ENCODE results near the gene ULK3.

The ULK3 gene

GRCh38 chr15:74869372-74869725 is 26.4 kb upstream of the ULK3 start:
- DNase-seq (ENCODE audit: low read depth in 1 of 2, low spot score in 1 of 2) = no peak

DNA sequence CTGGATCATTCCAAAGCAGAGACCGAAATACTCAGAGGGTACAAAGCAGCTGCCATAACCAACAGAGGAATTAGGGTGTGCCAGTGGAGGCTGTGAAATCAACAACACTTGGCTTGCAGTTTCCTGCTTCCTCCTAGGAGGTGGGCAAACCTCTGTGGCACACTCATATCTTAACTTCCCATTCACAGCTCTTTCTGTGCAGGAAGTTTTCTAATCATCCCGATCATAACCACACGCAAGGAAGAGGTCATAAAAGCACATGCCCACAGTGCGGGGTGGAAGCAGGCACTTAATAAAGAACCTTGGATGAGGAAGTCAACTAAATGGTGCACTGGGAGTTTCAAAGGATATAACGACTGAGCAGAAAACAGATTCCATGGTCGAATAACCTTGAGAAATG is 25.1 kb upstream of the ULK3 start:
- no peak for DNase-seq (ENCODE audit: low read depth in 1 of 2, low spot score in 1 of 2)

DNA sequence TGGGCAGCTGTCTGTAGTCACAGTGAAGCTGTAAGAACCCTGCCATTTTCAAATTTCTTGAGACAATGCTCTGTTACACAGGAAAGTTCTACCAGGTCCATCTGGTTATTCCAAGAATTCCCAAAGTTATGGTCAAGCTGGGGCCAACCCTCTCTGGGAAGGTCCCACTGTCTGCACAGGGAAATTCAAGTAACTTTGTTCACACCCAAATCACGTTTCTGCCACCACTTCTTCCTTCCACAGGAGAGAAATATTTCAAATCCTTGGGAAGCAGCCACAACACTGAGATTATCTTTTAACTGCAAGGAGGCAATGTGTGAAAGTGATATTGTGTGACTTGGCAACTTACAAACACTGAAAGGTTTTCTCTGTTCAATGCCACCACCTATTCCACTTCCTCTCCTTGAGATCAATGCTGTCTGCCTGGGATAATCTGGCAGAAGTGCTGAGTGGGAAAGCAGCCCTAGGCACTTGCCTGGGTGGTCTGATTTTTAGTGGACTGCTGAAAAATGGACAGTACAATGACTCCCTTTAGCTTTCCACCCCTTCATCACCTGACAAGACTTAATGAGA is 24.6 kb upstream of the ULK3 start:
- no peak for DNase-seq (ENCODE audit: low read depth in 1 of 2, low spot score in 1 of 2)

DNA sequence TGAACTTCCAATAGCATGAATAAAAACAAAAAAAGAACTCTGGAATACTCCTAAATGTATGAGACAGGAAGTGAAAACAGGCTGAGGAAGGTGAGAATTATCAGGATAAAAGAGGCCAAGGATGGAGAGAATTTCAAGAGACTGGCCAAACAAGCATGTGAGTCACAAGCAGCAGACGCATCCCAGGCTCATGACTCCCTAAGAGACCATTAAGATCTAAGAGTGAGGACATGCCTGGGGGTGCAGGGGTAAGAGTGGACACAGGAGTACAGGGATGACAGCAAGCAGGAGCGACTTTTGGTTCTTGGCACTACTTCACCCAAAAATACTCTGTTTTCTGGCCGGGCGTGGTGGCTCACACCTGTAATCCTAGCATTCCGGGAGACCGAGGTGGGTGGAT is 23.1 kb upstream of the ULK3 start:
- no peak for DNase-seq (ENCODE audit: low read depth in 1 of 2, low spot score in 1 of 2)

DNA sequence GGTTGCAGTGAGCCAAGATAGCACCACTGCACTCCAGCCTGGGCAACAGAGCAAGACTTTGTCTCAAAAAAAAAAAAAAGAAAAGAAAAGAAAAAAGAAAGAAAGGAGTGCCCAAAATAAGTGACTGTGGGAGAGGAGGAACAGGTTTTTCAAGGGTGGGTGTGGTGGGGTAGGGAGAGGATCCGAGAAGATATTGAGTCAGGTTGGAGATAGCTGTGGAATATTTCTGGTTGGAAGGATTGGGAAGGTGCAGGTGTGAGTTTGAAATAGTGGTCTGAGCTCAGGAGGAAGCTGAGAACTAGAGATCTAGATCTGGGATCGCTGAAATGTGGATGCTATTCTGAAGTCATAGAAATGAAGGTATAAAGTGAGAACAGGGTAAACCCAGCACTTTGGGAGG is 22.4 kb upstream of the ULK3 start:
- no peak for DNase-seq (ENCODE audit: low read depth in 1 of 2, low spot score in 1 of 2)

- DNase-seq (ENCODE audit: low read depth in 1 of 2, low spot score in 1 of 2) = no peak
Measured at GRCh38 chr15:74864296-74864695, 21.3 kb upstream of the ULK3 start.

GRCh38 chr15:74863239-74864056 is 20.5 kb upstream of the ULK3 start:
- DNase-seq (ENCODE audit: low read depth in 1 of 2, low spot score in 1 of 2) = no peak

- no peak for DNase-seq (ENCODE audit: low read depth in 1 of 2, low spot score in 1 of 2)
Measured at GRCh38 chr15:74858369-74858740, 15.4 kb upstream of the ULK3 start.

- no peak for DNase-seq (ENCODE audit: low read depth in 1 of 2, low spot score in 1 of 2)
Measured at GRCh38 chr15:74857671-74858368, 14.9 kb upstream of the ULK3 start.

GRCh38 chr15:74857082-74857655 is 14.2 kb upstream of the ULK3 start:
- DNase-seq (ENCODE audit: low read depth in 1 of 2, low spot score in 1 of 2) = no peak

DNA sequence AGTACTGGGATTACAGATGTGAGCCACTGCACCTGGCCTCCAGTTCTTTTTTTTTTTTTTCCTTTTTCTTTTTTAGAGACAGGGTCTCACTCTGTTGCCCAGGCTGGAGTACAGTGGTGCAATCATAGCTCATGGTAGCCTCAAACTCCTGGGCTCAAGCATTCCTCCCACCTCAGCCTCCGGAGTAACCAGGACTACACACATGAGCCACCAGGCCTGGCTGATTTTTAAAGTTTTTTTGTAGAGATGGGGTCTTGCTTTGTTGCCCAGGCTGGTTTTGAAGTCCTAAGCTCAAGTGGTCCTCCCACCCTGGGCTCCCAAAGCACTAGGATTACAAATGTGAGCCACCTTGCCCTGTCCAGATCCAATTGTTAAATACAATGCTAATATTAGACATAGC is 13.6 kb upstream of the ULK3 start:
- no peak for DNase-seq (ENCODE audit: low read depth in 1 of 2, low spot score in 1 of 2)

DNA sequence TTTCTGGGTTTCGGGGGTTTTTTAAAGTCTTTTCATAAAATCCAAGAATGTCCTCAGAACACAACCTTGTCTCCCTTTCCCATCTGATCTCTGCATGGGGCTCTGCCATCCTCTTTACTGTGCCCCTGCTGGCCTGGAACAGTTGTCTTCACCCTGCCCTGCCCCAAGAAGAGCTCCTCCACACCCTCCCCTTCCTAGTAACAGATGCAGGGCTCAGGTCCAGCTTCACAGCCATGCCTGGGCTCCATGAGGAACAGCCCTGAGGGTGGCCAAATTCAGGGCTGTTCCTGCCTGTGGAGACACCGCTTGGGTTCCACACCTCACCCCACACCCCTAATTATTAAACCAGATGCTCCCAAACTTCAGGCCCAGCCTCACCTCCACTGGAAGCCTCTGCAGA is 12.9 kb upstream of the ULK3 start:
- DNase-seq (ENCODE audit: low read depth in 1 of 2, low spot score in 1 of 2) = no peak

DNA sequence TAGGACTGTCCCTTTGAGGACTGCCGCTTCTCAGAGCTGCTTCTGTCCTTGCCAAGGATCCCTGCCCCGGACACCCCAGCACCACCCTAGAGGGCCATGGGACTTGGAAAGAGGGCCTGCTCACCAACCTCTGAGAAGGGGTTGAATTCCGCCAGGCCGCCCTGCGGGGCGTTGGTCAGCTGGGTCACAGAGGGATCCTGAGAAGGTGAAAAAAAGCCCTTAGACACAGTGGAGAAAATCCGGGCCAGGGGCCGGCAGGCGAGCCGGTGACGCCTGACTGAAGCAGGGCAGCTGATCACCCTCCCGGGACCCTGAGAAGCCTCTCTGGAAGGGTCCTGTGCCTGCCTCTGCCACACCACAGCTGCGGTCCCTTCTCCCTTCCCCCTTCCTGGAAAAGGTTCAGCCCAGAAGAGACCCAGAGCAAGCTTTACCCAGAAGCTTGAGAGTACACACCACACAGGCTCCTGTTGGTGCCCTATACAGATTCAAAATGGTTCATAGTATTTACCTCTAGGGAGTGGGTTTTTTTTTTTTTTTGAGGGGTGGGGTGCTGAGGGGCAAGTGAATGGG is 11.6 kb upstream of the ULK3 start:
- DNase-seq (ENCODE audit: low read depth in 1 of 2, low spot score in 1 of 2) = no peak

DNA sequence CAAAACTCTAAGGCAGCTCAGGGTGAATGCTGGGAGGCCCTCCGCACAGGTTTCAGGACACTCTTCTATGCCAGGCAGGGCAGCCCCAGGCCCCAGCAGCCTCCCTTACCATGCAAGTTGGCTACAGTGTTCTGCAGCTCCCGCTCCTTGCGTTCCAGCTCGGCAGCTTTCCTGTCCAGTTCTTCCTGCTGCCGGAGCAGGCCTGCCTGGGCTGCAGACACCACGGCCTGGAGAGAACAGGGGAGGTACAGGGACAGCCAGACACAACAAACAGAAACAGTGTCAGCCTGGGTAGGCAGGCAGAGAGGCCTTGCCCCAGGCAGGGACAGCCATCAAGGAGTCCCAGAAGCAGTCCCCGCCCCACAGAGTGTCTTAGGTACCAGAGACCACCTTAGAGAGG is 9.0 kb upstream of the ULK3 start:
- DNase-seq (ENCODE audit: low read depth in 1 of 2, low spot score in 1 of 2) = no peak

DNA sequence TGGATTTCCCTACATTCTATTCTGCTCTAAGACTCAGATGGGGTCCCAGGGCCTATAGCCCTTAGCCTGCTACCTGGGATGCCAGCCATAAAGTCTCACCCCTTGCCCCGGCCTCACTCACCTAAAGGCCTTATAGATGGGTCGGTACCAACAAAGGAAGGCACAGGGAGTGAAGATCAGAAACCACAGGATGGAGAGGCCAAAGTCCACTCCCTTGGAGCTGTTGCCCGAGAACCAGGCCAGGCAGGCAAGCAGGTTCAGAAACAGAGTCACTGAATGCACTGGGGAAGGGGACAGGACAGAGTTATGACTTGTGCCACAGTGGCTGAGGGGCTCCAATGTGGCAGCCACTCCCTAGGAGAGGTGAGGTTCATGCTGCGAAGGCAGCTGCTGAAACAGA is 7.4 kb upstream of the ULK3 start:
- no peak for DNase-seq (ENCODE audit: low read depth in 1 of 2, low spot score in 1 of 2)

DNA sequence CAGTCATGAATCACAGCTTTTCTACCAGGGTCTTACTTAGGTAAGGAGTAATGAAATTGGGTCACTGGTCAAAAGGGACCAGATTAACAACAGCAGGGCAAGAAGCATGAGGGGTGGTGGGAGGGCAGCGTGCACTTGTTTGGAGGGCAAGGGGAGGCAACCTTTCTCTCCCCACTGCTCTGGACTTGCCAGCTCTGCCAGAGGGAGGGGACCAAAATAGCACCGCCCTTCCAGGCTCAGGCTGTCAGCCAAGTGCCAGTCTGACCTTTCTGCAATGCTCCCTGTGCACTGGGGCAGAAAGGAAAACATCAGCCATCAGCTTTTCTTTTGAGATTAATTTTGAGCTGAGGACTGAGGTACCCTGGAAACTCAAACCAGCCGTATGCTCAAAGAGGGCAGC is 4.5 kb upstream of the ULK3 start:
- DNase-seq (ENCODE audit: low read depth in 1 of 2, low spot score in 1 of 2) = no peak

GRCh38 chr15:74845581-74845980 is 2.6 kb upstream of the ULK3 start:
- DNase-seq (ENCODE audit: low read depth in 1 of 2, low spot score in 1 of 2) = no peak

GRCh38 chr15:74845208-74845568 is 2.2 kb upstream of the ULK3 start:
- peak; percentile 33 to 41 for DNase-seq (ENCODE audit: low read depth in 1 of 2, low spot score in 1 of 2)

GRCh38 chr15:74844319-74845207 is 1.6 kb upstream of the ULK3 start:
- DNase-seq (ENCODE audit: low read depth in 1 of 2, low spot score in 1 of 2) = no peak

GRCh38 chr15:74843891-74844299 is 939 bp upstream of the ULK3 start:
- no peak for DNase-seq (ENCODE audit: low read depth in 1 of 2, low spot score in 1 of 2)

- DNase-seq (ENCODE audit: low read depth in 1 of 2, low spot score in 1 of 2) = no peak
Measured at GRCh38 chr15:74843445-74843828, 481 bp upstream of the ULK3 start.

Measured in activated T-helper 1 cell treated with anti-CD3 and anti-CD28 coated beads, Interleukin-2, amount 50 U/mL, for 16 hours (primary cell).